ENCODE data around the gene ZNF256.

GRCh38 chr19:57934820-57935665 lies 12.5 kb downstream of the ZNF256 start, which contains the start of gene ZNF418:
- TF ChIP-seq, protein P1, sequence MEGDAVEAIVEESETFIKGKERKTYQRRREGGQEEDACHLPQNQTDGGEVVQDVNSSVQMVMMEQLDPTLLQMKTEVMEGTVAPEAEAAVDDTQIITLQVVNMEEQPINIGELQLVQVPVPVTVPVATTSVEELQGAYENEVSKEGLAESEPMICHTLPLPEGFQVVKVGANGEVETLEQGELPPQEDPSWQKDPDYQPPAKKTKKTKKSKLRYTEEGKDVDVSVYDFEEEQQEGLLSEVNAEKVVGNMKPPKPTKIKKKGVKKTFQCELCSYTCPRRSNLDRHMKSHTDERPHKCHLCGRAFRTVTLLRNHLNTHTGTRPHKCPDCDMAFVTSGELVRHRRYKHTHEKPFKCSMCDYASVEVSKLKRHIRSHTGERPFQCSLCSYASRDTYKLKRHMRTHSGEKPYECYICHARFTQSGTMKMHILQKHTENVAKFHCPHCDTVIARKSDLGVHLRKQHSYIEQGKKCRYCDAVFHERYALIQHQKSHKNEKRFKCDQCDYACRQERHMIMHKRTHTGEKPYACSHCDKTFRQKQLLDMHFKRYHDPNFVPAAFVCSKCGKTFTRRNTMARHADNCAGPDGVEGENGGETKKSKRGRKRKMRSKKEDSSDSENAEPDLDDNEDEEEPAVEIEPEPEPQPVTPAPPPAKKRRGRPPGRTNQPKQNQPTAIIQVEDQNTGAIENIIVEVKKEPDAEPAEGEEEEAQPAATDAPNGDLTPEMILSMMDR (IDR thresholded peaks at IDR 0.05) = no peak
- TF ChIP-seq POLR2A (IDR thresholded peaks at IDR 0.05) = no peak

All from lower leg skin (tissue), 3 donors.